ENCODE data around the gene TRIM63. TPM values are rescaled to one million over a fixed set of nuclear protein-coding genes. Genes with fewer than 3 reads are reported as not detected.

Gene TRIM63
- total and polyA plus RNA-seq, 9 of the 15 experiments (the other 6 are each of a cell fraction or from before 2014, with no cell fraction given): 0.08 to 0.57 (median 0.36) TPM

DNA sequence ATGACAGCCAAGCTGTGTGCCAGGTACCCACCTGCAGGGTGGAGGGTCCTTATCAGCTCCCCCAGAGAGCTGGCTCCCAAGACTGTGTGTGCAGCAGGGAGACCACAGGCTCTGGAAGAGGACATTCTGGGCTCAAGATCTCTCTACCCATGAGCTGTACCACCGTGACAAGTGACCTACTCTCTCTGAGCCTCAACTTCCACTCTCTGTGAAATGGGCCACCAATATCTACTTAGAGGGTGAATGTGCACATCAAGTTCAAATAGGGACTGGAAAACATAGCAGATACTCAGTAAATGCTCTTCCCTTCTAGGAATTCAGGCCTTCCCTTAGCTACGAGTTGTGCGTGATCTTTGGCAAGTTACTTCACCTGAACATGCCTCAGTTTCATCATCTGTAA lies 23.0 kb downstream of the TRIM63 start (continued):
- TF ChIP-seq, protein P1, sequence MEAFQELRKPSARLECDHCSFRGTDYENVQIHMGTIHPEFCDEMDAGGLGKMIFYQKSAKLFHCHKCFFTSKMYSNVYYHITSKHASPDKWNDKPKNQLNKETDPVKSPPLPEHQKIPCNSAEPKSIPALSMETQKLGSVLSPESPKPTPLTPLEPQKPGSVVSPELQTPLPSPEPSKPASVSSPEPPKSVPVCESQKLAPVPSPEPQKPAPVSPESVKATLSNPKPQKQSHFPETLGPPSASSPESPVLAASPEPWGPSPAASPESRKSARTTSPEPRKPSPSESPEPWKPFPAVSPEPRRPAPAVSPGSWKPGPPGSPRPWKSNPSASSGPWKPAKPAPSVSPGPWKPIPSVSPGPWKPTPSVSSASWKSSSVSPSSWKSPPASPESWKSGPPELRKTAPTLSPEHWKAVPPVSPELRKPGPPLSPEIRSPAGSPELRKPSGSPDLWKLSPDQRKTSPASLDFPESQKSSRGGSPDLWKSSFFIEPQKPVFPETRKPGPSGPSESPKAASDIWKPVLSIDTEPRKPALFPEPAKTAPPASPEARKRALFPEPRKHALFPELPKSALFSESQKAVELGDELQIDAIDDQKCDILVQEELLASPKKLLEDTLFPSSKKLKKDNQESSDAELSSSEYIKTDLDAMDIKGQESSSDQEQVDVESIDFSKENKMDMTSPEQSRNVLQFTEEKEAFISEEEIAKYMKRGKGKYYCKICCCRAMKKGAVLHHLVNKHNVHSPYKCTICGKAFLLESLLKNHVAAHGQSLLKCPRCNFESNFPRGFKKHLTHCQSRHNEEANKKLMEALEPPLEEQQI (IDR thresholded peaks at IDR 0.05): no peak
- TF ChIP-seq RBM15 (IDR thresholded peaks at IDR 0.05; ENCODE audit: insufficient read depth, low read length) (no peak), MTA2 (IDR thresholded peaks at IDR 0.05; ENCODE audit: low read depth) (no peak), TBL1XR1 (IDR thresholded peaks at IDR 0.05; ENCODE audit: low read length in 2 of 2) (no peak), SMARCC2 (IDR thresholded peaks at IDR 0.05; ENCODE audit: low read depth) (no peak), ZNF324 (CRISPR knock-in tag; IDR thresholded peaks at IDR 0.05) (no peak), MAFG (tag; conservative IDR thresholded peaks at IDR 0.05) (no peak), MECOM (CRISPR knock-in tag; IDR thresholded peaks at IDR 0.05) (no peak), SRSF3 (IDR thresholded peaks at IDR 0.05; ENCODE audit: insufficient read depth, low read length) (no peak)

DNA sequence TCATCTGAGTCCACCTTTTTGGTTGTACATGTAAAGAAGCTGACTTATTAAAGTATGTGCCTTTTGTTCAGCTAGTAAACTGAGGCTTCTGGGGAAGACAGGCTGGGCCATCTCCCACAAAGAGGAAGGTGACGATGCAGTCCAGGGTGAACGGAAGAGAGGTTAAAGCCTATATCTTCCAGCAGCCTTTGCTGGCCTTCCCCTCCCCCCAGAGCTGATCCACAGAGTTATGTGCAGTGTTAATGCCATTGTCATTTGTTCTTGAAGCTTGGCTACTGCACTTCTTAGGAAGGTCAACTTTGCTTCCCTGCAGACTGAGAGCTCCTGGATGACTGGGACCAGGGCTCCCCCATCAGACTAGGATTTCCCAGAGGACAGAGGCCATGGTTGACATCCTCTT lies 23.7 kb downstream of the TRIM63 start:
- Histone ChIP-seq H3K79me2 (ENCODE audit: control insufficient read depth, insufficient read depth, low read length) (no peaks in the 10 kb centered on the region), H3K27me3 (ENCODE audit: control insufficient read depth in 2 of 2, insufficient read depth in 2 of 2, low read length in 2 of 2) (no peaks in the 10 kb centered on the region), H3K9ac (ENCODE audit: insufficient read depth in 1 of 2, low read depth in 2 of 2, low read length in 2 of 2) (peak overlapping the region; percentile 21 to 81; a peak in 3 of 4 replicates), H3K4me3 (no peak overlapping the region), H2AFZ (ENCODE audit: low read depth, low read length) (peak overlapping the region; percentile 72), H4K20me1 (replicated peaks; ENCODE audit: control insufficient read depth, insufficient read depth, low read length) (no peaks in the 10 kb centered on the region), H3K4me1 (replicated peaks in 1 of 2; ENCODE audit: control insufficient read depth in 2 of 2, insufficient read depth in 2 of 2, low read length in 2 of 2) (peaks cover 22 to 41% of the 10 kb centered on the region in 2 experiments; a peak in 4 of 5 replicates), H3K4me2 (ENCODE audit: insufficient read depth, low read length) (peak overlapping the region; percentile 27), H3K9me1 (ENCODE audit: control insufficient read depth, insufficient read depth, low read length) (no peaks in the 10 kb centered on the region), H3K9me3 (replicated peaks; ENCODE audit: control insufficient read depth, insufficient read depth, low read depth, low read length) (no peaks in the 10 kb centered on the region), H3K27ac (ENCODE audit: extremely low read depth, low read depth, low read length) (peak overlapping the region; percentile 19; the same call in 2 of the 3 replicates), H3K36me3 (ENCODE audit: control insufficient read depth, insufficient read depth, low read length) (no peaks in the 10 kb centered on the region)
- CTCF ChIA-PET (ENCODE audit: low intra/inter-chr PET ratio): no interaction called here
- peak; percentile 94 for FAIRE-seq
- BruUV-seq (replicated peaks): no TSS peak
- 6% methylated on average over 2 of the region's 2 CpGs for WGBS (ENCODE audit: insufficient coverage, low coverage, missing lambda C conversion rate)
- peak; percentile 38 to 79 (median 62) for DNase-seq (ENCODE audit: extremely low read depth in 1 of 4, low spot score in 3 of 4)
- in situ Hi-C loops (cut with MboI) (loop anchor here (5.0 kb wide), 2 partner anchors 64 to 104 kb away; no protein-coding TSS in a partner anchor), intact Hi-C loops (cut with micrococcal nuclease) (no loop called here)
- peak; percentile 72 for ATAC-seq
- POLR2A ChIA-PET: interaction anchor here (0.6 to 3.9 kb wide), 7 partner anchors 8 to 747 kb away, joined by 3 to 23 read pairs (median 4); no protein-coding TSS in a partner anchor
- TF ChIP-seq RAD21 (CRISPR knock-in tag; conservative IDR thresholded peaks at IDR 0.05 in 1 of 2, IDR thresholded peaks at IDR 0.05 in 1 of 2): peak in 1 of 2 experiments; percentile 12; a peak in 1 of 4 replicates
- no peak for TF ChIP-seq EP300 (IDR thresholded peaks at IDR 0.05; ENCODE audit: low read length)
- TF ChIP-seq RBM22 (IDR thresholded peaks at IDR 0.05; ENCODE audit: low read depth, low read length, poor library complexity, severe bottlenecking): no peak
- TF ChIP-seq, protein P2, sequence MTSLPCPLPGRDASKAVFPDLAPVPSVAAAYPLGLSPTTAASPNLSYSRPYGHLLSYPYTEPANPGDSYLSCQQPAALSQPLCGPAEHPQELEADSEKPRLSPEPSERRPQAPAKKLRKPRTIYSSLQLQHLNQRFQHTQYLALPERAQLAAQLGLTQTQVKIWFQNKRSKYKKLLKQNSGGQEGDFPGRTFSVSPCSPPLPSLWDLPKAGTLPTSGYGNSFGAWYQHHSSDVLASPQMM (CRISPR knock-in tag; IDR thresholded peaks at IDR 0.05): no peak
- no peak for TF ChIP-seq ZNF146 (CRISPR knock-in tag; IDR thresholded peaks at IDR 0.05; ENCODE audit: unreplicated experiment)
- peak; percentile 32 for TF ChIP-seq TBP (optimal IDR thresholded peaks at IDR 0.05; ENCODE audit: low read depth, low read length)
- TF ChIP-seq FOSL1 (tag; conservative IDR thresholded peaks at IDR 0.05): no peak
- TF ChIP-seq E2F3 (CRISPR knock-in tag; IDR thresholded peaks at IDR 0.05): 0 out of 2 replicates have a peak, but pooled peaks have one; percentile 2
- TF ChIP-seq, protein P3, sequence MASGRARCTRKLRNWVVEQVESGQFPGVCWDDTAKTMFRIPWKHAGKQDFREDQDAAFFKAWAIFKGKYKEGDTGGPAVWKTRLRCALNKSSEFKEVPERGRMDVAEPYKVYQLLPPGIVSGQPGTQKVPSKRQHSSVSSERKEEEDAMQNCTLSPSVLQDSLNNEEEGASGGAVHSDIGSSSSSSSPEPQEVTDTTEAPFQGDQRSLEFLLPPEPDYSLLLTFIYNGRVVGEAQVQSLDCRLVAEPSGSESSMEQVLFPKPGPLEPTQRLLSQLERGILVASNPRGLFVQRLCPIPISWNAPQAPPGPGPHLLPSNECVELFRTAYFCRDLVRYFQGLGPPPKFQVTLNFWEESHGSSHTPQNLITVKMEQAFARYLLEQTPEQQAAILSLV (tag; IDR thresholded peaks at IDR 0.05): no peak
- TF ChIP-seq HDAC6 (IDR thresholded peaks at IDR 0.05; ENCODE audit: low read depth, low read length): no peak
